Transverse colon (tissue), 4 donors: ENCODE measurements around the gene KCTD5. TPM values are rescaled to one million over a fixed set of nuclear protein-coding genes. Genes with fewer than 3 reads are reported as not detected.

Experiments
- DNase-seq: peaks from one replicate; pipeline ENCODE4 v3.0.0-alpha.2; 2019
- H3K27ac ChIP-seq, 4 donors: fragments of 200-600 bp; sonication (generic); 2 replicates each; pipeline ENCODE4 v1.5.1; 2016 to 2018; ENCODE audit warnings: inconsistent platforms in 4 of 4
- H3K27me3 ChIP-seq: fragments of 200-600 bp; sonication (generic); 2 replicates; pipeline ENCODE4 v1.5.1; 2017; ENCODE audit warnings: inconsistent platforms
- H3K36me3 ChIP-seq, 4 donors: fragments of 200-600 bp; sonication (generic); 2 replicates each; pipeline ENCODE4 v1.5.1; 2017 to 2019; ENCODE audit warnings: inconsistent platforms in 4 of 4
- H3K4me1 ChIP-seq, 4 donors: fragments of 200-600 bp; sonication (generic); 2 replicates each; pipeline ENCODE4 v1.5.1; 2017 to 2020; ENCODE audit warnings: inconsistent platforms in 4 of 4
- H3K4me3 ChIP-seq, 4 donors: fragments of 200-600 bp; sonication (generic); 1 replicate in 1 of 4; 2 replicates in 3 of 4; pipeline versions ENCODE4 v1.5.1 to v1.6.1; 2017 to 2019; ENCODE audit warnings: inconsistent platforms in 4 of 4
- H3K9me3 ChIP-seq, 2 donors: fragments of 200-600 bp; sonication (generic); 2 replicates each; pipeline ENCODE4 v1.5.1; 2017 to 2019; ENCODE audit warnings: inconsistent platforms in 2 of 2
- CTCF ChIP-seq, 5 experiments: fragments of 200-600 bp in 3 of 5; fragments of 450-650 bp in 2 of 5; sonication (generic) in 3 of 5; IDR thresholded peaks; 1 replicate in 2 of 5; 2 replicates in 3 of 5; pipeline ENCODE4 v1.5.1; 2016 to 2017; ENCODE audit warnings: antibody characterized with exemption in 5 of 5, inconsistent platforms in 3 of 5, mild to moderate bottlenecking in 2 of 5, moderate library complexity in 1 of 5
- EP300 ChIP-seq: sonication (generic); formaldehyde crosslinking; IDR thresholded peaks from one replicate; pipeline ENCODE4 v1.6.1; 2017; ENCODE audit warnings: antibody characterized with exemption, low read depth
- POLR2A ChIP-seq: fragments of 450-650 bp; IDR thresholded peaks from one replicate; pipeline ENCODE4 v1.6.1; 2016; ENCODE audit warnings: antibody characterized with exemption, mild to moderate bottlenecking, moderate library complexity
- POLR2AphosphoS5 ChIP-seq, 3 donors: sonication (generic); formaldehyde crosslinking; IDR thresholded peaks; one replicate each; pipeline ENCODE4 v1.6.1; 2016; ENCODE audit warnings: antibody characterized with exemption in 3 of 3
- WGBS, 2 donors: methylation state at CpG; one replicate each; pipeline ENCODE4 v1.1.5; 2018; ENCODE audit warnings: low coverage in 1 of 2; 5-methylcytosine and 5-hydroxymethylcytosine counted together
- in situ Hi-C, 4 donors: fragments of 200-750 bp; cut with MboI; loops; one replicate each; pipeline versions ENCODE4 v1.15.0 to v1.15.1; 2017; ENCODE audit warnings: low sequenced_read_pairs in 3 of 4, low pct_ligation_motif_present in 1 of 4, low pct_unique_long_range_greater_than_20kb in 1 of 4
- intact Hi-C: fragments of 100-400 bp; cut with DNase I; formaldehyde crosslinking; loops from one replicate; pipeline ENCODE4 v1.15.1; 2023; ENCODE audit warnings: low total_unique reads
- total RNA-seq, 4 donors: library from RNA; depleted of rRNA; stranded (reverse); fragments of >200 nt; gene quantifications; one replicate each; pipeline ENCODE4 v1.1.0, GENCODE V29; 2016

Gene KCTD5
- total RNA-seq, 4 donors from 2014 or later, result 44.2 to 107 (median 60.3) TPM

GRCh38 chr16:2742323-2743006 lies 60.1 kb downstream of the KCTD5 start:
- Histone ChIP-seq H3K36me3 (no peaks in the 10 kb centered on the region), H3K4me3 (no peak overlapping the region), H3K4me1 (no peaks in the 10 kb centered on the region), H3K9me3 (no peaks in the 10 kb centered on the region), H3K27ac (no peak overlapping the region), H3K27me3 (peaks cover 13% of the 10 kb centered on the region)
- 80 to 85% methylated on average over 1 to 10 of the region's 12 CpGs for WGBS, 2 donors
- no peak for TF ChIP-seq EP300
- no peak for TF ChIP-seq CTCF (IDR thresholded peaks at IDR 0.05)
- TF ChIP-seq POLR2A, result no peak
- TF ChIP-seq POLR2AphosphoS5 (IDR thresholded peaks at IDR 0.05), result no peak
- in situ Hi-C loops (no loop called here), intact Hi-C loops (no loop called here)
- DNase-seq, result no peak

GRCh38 chr16:2743007-2743810 lies 60.9 kb downstream of the KCTD5 start:
- in situ Hi-C loops, result no loop called here
- WGBS, 2 donors, result 77 to 85% methylated on average over 3 to 19 of the region's 19 CpGs

GRCh38 chr16:2744711-2745110 lies 62.4 kb downstream of the KCTD5 start:
- no peak overlapping the region for H3K27ac ChIP-seq
- in situ Hi-C loops, result no loop called here
- TF ChIP-seq EP300, result no peak
- TF ChIP-seq POLR2AphosphoS5 (IDR thresholded peaks at IDR 0.05), result no peak
- no peak for TF ChIP-seq CTCF (IDR thresholded peaks at IDR 0.05)
- no peak for TF ChIP-seq POLR2A
- intact Hi-C loops, result no loop called here
- H3K36me3 ChIP-seq, result no peaks in the 10 kb centered on the region
- peaks cover 1% of the 10 kb centered on the region for H3K27me3 ChIP-seq
- no peak for DNase-seq
- no peaks in the 10 kb centered on the region for H3K9me3 ChIP-seq
- 70 to 91% methylated on average over 2 to 6 of the region's 6 CpGs for WGBS, 2 donors
- H3K4me1 ChIP-seq, result no peaks in the 10 kb centered on the region
- no peak overlapping the region for H3K4me3 ChIP-seq

More at GRCh38 chr16:2743007-2743810, 60.9 kb downstream of the KCTD5 start:
- peaks cover 8% of the 10 kb centered on the region for H3K27me3 ChIP-seq
- no peak overlapping the region for H3K27ac ChIP-seq
- TF ChIP-seq POLR2AphosphoS5 (IDR thresholded peaks at IDR 0.05) (no peak), POLR2A (no peak), CTCF (IDR thresholded peaks at IDR 0.05) (no peak), EP300 (no peak)
- intact Hi-C loops, result no loop called here
- no peaks in the 10 kb centered on the region for H3K4me1 ChIP-seq
- H3K9me3 ChIP-seq, result no peaks in the 10 kb centered on the region
- H3K4me3 ChIP-seq, result no peak overlapping the region
- no peak for DNase-seq
- no peaks in the 10 kb centered on the region for H3K36me3 ChIP-seq

- in situ Hi-C loops, result no loop called here
- Histone ChIP-seq H3K4me3 (no peak overlapping the region), H3K27me3 (no peaks in the 10 kb centered on the region), H3K4me1 (no peaks in the 10 kb centered on the region), H3K36me3 (no peaks in the 10 kb centered on the region), H3K9me3 (no peaks in the 10 kb centered on the region), H3K27ac (no peak overlapping the region)
- DNase-seq, result no peak
- TF ChIP-seq CTCF (IDR thresholded peaks at IDR 0.05) (no peak), POLR2AphosphoS5 (IDR thresholded peaks at IDR 0.05) (no peak), POLR2A (no peak), EP300 (no peak)
- intact Hi-C loops, result no loop called here
- 73% methylated on average over 15 of the region's 15 CpGs; no CpG with 5 or more reads in 1 of the 2 donors for WGBS, 2 donors
These were observed 63.0 kb downstream of the KCTD5 start for GRCh38 chr16:2745116-2745890.
